Skeletal muscle cell (primary cell): ENCODE data around the gene USP38.
"Not testable (repeated sequence)": the region's sequence is repeated elsewhere in the genome, so short reads cannot be mapped to it uniquely, and the experiment has no call there.

Source experiments
- DNase-seq: peaks from one replicate; pipeline ENCODE4 v3.0.0-alpha.2; 2010; ENCODE audit warnings: low read depth
- H3K4me3 ChIP-seq: 2 replicates; pipeline ENCODE4 v1.5.1; 2011; ENCODE audit warnings: low read depth, mild to moderate bottlenecking, control low read depth, low read length, moderate library complexity

The USP38 gene

GRCh38 chr4:143252478-143252877 is 67.8 kb downstream of the USP38 start:
- no peak for DNase-seq
- no peak overlapping the region for H3K4me3 ChIP-seq

DNA sequence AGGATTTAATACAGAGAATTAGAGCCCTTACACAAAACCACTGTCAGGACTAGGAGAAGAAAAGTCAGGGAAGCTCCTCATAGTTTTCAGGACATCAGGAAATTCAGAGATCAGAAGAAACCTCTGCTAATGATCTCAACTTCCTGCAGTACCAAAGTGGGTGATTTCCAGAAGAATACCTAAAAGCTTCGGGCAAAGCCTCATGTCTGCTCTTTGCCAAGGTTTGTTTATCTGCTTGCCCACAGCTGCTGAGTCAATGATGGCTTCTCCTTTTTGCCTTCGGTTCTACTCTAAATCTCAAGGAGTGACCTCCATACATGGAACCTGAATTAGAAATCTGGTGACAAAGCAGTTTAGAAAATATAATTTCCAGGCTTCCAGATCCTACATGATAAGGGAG is 68.4 kb downstream of the USP38 start:
- no peak overlapping the region for H3K4me3 ChIP-seq
- DNase-seq: no peak

GRCh38 chr4:143254491-143255226 is 69.9 kb downstream of the USP38 start:
- H3K4me3 ChIP-seq: no peak overlapping the region
- peak; percentile 39 for DNase-seq

- no peak for DNase-seq
- no peak overlapping the region for H3K4me3 ChIP-seq
Measured at GRCh38 chr4:143256456-143256855, 71.7 kb downstream of the USP38 start.

- H3K4me3 ChIP-seq: no peak overlapping the region
- DNase-seq: no peak
Measured at GRCh38 chr4:143257356-143257755, 72.6 kb downstream of the USP38 start.

DNA sequence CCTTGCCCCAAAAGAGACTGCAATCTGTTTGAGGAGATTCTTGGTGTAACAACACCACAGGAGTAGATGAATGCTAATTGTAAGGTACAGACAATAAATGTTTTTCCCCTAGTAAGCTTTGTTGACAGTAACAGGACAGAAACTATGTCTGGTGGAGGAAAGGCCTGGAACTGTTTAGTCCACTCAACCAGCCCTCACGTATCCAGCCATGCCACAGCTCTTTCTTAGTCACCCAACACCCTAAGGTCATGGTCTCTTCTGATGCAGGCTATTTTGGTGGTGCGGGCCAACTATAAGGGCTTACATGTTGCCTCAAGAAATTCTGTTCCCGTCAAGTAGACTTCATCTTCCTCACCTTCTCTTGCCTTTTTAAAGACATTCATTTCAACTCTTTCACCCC is 76.0 kb downstream of the USP38 start:
- DNase-seq: no peak
- no peak overlapping the region for H3K4me3 ChIP-seq

DNA sequence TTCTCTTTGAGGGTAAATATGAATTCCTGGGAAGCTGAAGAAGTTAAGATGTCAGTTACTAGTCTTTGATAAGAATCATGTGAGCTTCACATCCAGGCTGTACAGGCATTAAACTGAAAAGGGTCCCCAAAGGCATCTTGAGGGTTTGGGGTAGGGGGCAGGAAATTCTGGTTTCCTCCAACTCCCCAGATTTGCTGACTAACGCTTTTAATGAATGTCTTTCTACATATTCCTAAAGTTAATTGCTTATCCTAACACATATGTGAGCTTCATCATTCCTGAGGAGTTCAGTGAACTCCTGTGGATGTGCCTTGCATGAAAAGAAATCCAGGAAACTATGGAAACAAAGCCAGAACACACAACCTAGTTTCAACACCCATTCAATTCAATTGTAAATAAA is 78.1 kb downstream of the USP38 start:
- no peak overlapping the region for H3K4me3 ChIP-seq
- no peak for DNase-seq

DNA sequence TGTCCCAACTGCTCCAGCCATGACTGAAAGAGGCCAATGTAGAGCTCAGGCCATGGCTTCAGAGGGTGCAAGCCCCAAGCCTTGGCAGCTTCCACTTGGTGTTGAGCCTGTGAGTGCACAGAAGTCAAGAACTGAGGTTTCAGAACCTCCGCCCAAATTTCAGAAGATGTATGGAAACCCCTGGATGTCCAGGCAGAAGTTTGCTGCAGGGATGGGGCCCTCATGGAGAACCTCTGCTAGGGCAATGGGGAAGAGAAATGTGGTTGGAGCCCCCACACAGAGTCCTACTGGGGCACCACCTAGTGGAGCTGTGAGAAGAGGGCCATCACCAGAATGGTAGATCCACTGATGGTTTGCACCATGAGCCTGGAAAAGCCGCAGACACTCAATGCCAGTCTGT is 83.0 kb downstream of the USP38 start:
- not testable (repeated sequence) for H3K4me3 ChIP-seq, DNase-seq

DNA sequence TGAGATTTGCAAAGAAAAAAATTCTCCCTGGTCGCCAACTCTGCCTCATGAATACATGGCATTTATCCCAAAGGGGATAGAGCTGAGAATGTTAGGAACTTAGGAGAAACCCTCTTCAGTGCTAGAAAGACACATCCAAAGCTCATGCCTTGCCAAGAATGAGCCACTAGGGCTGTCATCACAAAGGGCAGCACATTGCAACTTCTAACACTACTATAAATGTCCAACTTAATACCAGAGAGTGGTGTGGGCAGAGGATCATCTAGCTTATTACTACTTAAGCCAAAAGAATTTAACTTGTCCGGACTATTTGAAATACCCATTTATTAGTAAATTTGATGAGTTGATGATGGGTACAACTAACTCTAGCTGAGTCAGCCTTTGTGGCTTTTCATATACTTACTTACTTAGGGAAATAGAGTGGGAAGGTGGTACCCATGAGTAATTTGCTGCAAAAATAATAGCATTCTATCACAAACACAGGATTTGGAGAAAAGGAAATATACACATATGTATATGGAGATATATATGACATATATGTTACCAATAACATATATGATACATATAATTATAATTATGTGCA is 85.6 kb downstream of the USP38 start:
- DNase-seq: no peak
- H3K4me3 ChIP-seq: no peak overlapping the region
